HuH-7.5 (cell line): ENCODE results near the gene RAD9A.
A peak's percentile ranks its signal among the peaks of the same experiment; 100 is the strongest.
"Not testable (repeated sequence)": the region's sequence is repeated elsewhere in the genome, so short reads cannot be mapped to it uniquely, and the experiment has no call there.

Experiments
- DNase-seq: peaks from one replicate; pipeline ENCODE4 v3.0.0; 2011; ENCODE audit warnings: low spot score

The RAD9A gene

DNA sequence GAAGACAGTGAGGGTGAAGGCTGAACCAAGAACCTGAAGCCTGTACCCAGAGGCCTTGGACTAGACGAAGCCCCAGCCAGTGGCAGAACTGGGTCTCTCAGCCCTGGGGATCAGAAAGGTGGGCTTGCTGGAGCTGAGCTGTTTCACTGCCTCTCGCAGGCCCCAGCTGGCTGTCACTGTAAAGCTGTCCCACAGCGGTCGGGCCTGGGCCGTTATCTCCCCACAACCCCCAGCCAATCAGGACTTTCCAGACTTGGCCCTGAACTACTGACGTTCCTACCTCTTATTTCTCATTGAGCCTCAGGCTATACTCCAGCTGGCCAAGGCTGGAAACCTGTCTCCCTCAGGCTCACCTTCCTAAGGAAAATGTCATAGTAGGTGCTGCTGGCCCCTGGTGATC lies 5.8 kb downstream of the RAD9A start:
- no peak for DNase-seq

DNA sequence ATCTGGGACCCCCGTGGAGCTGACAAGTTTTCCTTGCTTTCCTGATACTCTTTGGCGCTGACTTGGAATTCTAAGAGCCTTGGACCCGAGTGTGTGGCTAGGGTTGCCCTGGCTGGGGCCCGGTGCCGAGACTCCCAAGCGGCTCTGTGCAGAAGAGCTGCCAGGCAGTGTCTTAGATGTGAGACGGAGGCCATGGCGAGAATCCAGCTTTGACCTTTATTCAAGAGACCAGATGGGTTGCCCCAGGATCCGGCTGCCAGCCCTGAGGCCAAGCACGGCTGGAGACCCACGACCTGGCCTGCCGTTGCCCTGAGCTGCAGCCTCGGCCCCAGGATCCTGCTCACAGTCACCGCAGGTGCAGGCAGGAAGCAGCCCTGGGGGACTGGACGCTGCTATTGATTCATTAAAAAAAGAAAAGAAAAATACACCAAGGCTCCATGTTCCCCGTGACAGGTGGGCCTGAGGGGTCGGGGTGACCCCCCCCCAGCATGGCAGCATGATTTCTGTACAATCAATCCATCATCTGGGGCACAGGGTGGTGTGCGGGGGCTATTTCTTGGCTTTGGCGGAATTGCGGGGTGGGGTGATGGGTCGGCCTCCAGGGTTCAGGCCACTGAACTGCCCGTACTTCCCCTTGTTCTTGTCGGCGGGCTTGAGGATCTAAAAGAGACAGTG lies 6.3 kb downstream of the RAD9A start:
- no peak for DNase-seq

DNA sequence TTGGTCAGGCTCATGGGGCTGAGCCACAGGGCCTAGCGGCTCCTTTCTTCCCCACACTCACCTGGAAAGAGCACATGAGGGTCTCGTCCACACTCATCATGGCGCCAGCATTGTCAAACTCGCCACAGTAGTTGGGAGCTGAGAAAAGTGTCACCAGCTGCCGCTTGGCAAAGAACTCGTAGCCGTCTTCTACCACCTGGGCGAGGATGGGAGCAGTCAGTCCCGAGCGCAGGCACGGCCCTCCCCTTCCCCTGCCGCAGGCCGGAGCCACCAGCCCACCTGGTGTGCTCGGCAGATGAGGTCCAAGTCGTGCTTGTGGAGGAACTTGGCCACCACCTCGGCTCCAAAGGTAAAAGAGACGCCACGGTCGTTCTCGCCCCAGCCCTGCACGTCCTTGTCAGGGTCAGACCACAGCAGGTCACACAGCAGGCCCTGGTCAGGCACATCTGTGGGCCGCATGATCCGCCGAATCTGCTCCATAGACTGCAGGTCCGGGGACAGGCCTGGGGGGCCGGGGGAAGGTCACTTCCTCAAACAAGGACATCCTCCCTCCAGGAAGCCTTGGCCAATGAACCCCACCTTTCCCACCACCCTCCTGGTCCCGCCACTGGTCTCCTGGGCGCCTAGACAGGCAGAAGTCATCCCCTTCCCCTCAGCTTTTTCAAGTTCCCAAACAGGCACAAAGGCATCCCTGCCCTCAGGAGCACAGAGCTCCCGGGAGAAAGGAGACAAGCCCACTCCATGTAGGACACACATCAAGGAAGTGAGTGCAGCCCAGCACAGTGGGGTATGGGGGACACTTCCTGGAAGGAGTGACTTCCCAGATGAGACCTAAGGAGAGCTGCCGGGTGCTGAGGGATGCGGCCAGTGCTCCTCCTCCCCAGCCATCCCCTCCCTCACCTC lies 7.1 kb downstream of the RAD9A start:
- DNase-seq, result no peak

DNA sequence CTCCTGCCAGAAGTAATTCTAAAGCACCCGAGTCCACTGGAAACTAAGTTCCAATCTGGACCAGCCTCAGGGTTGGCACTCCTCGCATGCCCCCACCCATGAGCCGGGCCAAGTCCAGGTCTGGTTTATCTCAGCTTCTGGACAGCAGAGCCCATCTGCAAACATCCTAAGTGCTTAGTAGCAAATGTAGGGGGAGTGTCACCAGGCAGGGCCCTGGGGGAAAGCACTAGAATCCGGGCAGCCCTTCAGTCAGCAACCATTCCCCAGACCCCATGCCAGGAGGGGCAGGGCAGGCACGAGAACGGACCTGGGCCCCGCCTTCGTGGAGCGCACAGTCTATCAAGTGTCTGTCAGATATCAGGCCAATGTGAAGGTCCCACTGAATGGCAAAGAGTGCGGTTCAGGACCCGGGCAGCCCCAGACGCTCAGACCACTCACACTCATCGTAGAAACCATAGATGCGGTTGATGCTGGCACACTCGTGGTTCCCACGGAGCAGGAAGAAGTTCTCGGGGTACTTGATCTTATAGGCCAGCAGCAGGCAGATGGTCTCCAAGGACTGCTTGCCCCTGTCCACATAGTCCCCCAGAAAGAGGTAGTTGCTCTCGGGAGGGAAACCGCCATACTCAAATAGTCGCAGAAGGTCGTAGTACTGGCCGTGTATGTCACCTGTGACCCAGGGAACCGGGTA lies 8.6 kb downstream of the RAD9A start:
- no peak for DNase-seq

GRCh38 chr11:67400942-67401494 lies 9.2 kb downstream of the RAD9A start:
- DNase-seq, result no peak

DNA sequence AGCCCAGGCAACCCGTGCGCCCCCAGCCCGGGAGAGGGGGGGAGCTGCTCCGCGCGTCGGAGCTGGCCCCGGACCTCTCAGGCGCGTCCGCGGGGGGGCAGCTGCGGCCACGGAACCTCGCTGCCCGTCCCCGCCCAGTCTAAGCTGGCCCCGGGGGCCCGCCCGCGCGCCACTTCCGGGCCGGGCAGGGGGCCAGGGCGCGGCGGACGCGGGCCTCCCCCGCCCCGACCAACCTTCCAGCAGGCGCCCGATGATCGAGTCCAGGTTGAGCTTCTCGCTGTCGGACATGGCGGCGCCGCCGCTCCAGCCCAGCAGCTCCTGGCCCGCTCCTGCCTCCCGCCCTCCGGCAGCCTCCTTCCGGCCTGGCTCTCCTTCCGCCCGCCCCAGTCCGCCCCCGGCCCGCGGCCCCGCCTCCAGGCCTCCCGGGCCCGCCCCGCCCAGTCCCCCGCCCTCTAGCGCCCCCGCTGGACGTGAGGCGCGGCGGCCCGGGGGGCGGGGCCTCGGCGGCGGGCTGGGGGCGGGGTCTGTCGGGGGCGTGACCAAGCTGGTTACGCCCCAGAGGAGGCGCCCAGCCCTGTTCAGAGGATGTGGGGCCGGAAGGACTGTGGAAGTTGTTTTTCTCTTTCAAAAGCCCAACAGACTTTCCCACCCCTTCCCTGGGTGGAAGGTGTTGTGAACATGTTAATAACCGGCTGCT lies 9.9 kb downstream of the RAD9A start, which contains the start of gene PPP1CA:
Gene PPP1CA (minus strand): TSS at position 364 of the 697 bp plus-strand sequence. CDS start 76 bp downstream, at position 288.
- DNase-seq, result peak; percentile 100

- DNase-seq, result not testable (repeated sequence)
Measured at GRCh38 chr11:67402192-67402839, 10.5 kb downstream of the RAD9A start.

DNA sequence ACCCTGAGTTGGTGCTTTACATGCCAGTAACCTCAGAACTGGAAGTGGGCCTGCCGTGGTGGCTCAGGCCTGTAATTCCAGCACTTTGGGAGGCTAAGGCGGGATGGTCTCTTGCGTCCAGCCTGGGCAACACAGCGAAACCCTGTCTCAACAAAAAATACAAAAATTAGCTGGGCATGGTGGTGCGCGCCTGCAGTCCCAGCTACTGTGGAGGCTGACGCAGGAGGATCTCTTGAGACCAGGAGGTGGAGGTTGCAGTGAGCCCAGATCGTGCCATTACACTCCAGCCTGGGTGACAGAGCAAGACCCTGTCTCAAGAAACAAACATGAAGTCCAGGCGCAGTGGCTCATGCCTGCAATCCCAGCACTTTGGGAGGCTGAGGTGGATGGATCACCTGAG lies 11.3 kb downstream of the RAD9A start:
- not testable (repeated sequence) for DNase-seq

DNA sequence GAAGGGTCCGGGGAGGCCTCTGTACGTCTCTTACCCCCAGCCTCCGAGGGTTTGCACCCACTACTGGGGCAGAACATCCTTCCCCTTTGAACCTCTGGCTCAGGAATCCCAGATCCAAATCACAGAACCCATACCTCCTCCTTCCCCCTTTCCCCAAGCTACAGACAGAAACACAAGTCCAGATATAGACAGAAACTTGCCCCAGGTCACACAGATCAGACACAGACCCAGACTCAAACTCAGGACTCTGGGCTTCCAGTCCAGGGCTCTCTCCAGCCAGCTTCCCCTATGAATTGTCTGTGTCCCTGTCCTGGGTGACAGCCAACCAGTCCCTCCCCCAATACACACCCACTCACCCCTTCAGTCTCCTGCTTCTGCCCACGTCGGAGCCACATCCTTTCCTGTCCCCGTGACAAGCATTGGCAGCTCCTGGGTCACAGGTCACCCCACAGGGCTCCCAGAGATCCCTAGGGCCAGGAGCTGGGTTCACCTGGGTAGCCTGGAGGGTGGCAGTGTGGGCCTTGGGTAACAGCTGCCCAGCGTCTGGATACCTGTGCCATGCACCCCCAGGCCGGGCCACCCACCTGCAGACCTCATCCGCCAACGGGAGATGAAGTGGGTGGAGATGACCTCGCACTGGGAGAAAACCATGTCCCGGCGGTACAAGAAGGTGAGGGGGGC lies 12.9 kb downstream of the RAD9A start:
- DNase-seq, result peak; percentile 61

GRCh38 chr11:67405196-67405567 lies 13.4 kb downstream of the RAD9A start:
- DNase-seq, result no peak

DNA sequence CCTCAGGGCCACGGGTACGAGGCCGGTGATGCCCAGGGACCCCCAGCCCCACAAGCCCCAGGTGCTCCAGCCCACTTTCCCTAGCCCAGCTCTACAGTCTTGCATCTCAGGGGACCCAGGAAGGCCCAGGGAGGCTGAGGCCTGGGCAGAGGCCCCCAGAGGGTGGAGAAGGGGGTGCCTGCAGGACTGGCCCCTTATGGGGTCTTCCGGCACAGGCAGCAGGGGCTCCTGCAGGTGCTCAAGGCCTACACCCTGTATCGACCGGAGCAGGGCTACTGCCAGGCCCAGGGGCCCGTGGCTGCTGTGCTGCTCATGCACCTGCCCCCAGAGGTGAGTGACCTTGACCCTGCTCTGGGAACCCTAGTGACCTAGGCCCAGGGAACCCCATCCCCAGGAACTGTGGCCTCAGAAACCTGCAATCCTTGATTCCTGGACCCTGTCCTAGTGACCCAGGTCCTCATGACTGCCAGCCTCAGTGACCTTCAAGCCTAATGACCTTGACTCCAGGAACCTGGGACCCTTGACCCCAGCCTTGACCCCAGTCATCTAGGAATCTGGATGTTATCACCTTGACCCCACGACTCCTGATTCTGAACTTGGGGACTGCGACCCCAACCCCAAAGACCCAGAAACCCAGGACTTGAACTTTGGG lies 14.0 kb downstream of the RAD9A start:
- no peak for DNase-seq

GRCh38 chr11:67406420-67406968 lies 14.7 kb downstream of the RAD9A start:
- no peak for DNase-seq

DNA sequence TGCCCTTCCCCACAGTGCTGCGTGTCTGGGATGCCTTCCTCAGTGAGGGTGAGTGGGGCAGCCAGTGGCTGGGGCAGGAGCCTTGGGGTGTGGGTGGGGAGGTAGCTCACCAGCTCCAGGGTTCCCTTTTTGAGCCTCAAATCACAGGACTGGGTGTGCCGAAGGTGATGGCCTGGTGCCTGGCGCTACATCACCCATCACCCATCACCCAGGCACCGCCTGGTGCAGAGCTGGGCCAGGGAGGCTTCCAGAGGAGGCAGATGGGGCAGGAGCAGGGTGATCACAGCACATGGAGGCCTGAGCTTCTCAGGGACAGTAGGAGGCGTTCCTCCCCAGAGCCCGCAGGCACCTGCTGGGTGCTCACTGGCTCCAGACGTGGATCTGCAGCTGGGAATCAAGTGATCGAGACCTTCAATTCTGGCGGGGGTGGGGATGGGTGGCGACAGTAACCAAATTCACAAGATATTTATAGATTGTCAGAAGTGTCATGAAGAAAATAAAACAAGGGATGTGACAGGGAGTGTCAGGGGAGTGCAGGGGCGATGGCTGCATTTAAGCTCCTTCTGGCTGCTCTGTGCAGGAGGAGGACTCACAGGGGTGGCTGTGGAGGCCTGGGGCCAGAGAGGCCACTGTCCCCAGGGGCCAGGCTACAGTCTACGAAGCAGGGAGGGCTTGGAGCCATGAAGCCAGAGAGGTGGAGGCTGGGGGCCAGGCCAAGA lies 15.3 kb downstream of the RAD9A start:
- peak; percentile 94 for DNase-seq

DNA sequence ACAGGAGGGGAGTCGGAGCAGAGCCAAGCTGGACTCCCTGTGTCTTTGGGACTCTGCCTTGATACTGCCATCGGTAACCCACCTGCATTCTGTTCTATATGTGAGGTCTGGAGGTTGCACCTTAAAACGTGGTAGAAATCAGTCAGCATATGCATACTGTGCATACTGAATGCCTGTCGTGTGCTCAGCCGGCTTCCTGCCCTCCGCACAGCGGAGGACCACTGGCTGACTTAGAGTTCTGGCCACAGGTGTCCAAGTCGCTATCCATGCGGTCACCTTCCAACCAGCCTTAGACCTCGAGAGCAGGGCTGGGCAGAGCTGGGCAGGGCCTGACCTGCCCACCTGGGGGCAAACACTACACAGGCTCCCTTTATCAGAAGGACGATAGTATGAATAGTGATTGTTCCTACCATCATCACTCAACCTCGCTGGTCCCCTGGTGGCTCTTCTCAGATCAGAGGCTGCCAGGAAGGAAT lies 15.9 kb downstream of the RAD9A start:
- DNase-seq, result no peak

- DNase-seq, result peak; percentile 69
Measured at GRCh38 chr11:67408437-67409200, 16.8 kb downstream of the RAD9A start.

DNA sequence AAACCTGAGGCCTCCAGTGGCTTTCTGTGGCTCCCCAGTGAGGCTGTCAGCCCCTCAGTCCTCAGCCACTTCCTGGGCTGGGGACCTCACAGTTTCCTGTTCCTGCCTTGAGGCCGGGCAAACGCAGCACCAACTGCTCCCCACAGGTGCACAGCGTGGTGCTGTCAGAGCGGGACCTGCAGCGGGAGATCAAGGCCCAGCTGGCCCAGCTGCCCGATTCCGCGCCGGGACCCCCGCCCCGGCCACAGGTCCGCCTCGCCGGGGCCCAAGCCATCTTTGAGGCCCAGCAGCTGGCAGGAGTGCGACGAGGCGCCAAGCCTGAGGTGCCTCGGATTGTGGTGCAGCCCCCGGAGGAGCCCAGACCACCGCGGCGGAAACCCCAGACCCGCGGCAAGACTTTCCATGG lies 17.5 kb downstream of the RAD9A start:
- DNase-seq, result no peak

- peak; percentile 94 for DNase-seq
Measured at GRCh38 chr11:67409781-67410368, 18.1 kb downstream of the RAD9A start.

- no peak for DNase-seq
Measured at GRCh38 chr11:67410369-67410831, 18.6 kb downstream of the RAD9A start.
